GM12892 (cell line): ENCODE results near the gene PDCL2. TPM values are rescaled to one million over a fixed set of nuclear protein-coding genes. Genes with fewer than 3 reads are reported as not detected.
"Not testable (repeated sequence)": the region's sequence is repeated elsewhere in the genome, so short reads cannot be mapped to it uniquely, and the experiment has no call there.

Experiments
- DNase-seq: peaks from one replicate; pipeline ENCODE4 v3.0.0; 2011; ENCODE audit not compliant: insufficient read length
- FAIRE-seq: peaks from 2 replicates; lab custom pipeline; 2011; peaks lifted over from hg19 to GRCh38; lab: Jason Lieb, UNC
- POLR2A ChIP-seq: IDR thresholded peaks from 2 replicates; pipeline ENCODE4 v1.6.1; 2011; ENCODE audit warnings: low read depth, low read length, control low read depth
- POLR2AphosphoS5 ChIP-seq: IDR thresholded peaks from 2 replicates; pipeline ENCODE4 v1.6.1; 2011; ENCODE audit warnings: low read depth, low read length, control low read depth
- TAF1 ChIP-seq: IDR thresholded peaks from 2 replicates; pipeline ENCODE4 v1.6.1; 2011; ENCODE audit warnings: low read depth, mild to moderate bottlenecking, control low read depth, low read length, borderline replicate concordance
- polyA plus RNA-seq: library from polyadenylated mRNA; unstranded; fragments of >200 nt; gene quantifications from one replicate; pipeline ENCODE4 v1.2.1, GENCODE V29; 2012; ENCODE audit warnings: missing spikeins, inconsistent platforms; ENCODE audit not compliant: missing spikeins

The PDCL2 gene, protein sequence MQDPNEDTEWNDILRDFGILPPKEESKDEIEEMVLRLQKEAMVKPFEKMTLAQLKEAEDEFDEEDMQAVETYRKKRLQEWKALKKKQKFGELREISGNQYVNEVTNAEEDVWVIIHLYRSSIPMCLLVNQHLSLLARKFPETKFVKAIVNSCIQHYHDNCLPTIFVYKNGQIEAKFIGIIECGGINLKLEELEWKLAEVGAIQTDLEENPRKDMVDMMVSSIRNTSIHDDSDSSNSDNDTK
- not detected for polyA plus RNA-seq

DNA sequence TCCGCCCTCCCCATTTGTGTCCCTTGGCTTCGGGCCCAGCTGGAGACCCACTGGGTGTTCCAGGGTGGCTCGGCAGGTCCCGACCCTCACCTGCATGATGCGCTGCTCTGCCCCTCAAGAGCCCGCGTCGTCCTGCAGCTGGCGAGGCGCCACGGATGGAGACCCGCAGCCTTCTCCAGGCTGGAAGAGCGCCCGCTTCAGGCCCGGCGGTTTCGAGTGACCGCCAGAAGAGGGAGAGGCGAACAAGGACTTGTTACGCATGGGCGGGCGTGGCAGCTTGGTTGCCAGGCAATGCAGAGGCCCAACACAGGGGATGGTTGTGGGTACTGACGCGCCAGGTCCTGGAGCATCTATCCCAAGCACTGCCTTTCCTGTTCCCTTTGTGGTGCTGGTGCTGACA, at the start of gene PDCL2:
PDCL2 (minus strand) TSS at position 232 of the 400 bp plus-strand sequence; CDS start at position 96, 136 bp downstream.
- FAIRE-seq (no peak), DNase-seq (no peak)
- TF ChIP-seq POLR2AphosphoS5 (no peak), TAF1 (no peak), POLR2A (no peak)

DNA sequence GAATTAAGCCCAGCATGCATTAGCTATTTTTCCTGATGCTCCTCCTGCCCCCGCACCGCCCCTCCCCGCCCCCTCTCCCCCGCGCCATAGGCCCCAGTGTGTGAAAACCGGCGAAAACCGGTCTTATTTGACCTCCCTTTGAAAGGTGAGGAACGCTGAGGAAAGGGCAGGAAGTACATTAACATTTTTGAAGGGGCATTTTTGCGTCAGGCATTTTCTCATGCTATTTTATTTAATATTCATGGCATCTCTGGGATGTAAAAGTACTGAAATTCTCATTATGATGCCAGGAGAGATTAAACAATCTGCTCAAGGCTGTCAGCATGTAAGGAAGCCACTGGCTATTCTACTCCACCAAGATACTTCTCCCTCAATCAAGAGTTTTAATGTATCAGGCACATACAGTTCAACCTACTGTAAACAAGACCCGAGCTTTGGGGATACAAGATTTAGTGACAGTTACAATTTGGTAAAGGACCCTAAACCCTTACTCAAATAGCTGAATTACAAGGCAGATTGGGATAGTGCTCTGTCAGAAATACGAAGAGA, 45.3 kb upstream of the PDCL2 start:
- TF ChIP-seq POLR2A = no peak
- TF ChIP-seq TAF1 = no peak
- TF ChIP-seq POLR2AphosphoS5 = no peak
- FAIRE-seq = no peak
- DNase-seq = no peak

DNA sequence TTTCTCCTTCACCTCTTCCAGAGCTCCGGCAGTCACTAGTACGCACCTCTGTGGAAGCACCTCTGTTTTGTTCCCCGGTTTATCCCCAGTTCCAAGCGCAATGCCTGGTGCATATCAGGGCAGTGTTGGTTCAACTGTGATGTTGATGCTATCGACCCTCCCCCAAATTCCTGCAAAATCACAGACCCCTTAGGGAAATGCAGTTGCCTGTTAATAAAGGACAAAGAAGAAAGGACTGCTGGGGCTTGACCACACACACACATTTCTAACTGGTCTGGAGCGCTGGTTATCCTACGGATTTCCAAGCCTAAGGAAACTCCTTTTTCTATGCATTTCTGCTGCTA, 44.6 kb upstream of the PDCL2 start:
- FAIRE-seq (no peak), DNase-seq (no peak)
- TF ChIP-seq POLR2A = no peak
- TF ChIP-seq TAF1 = no peak
- TF ChIP-seq POLR2AphosphoS5 = no peak

DNA sequence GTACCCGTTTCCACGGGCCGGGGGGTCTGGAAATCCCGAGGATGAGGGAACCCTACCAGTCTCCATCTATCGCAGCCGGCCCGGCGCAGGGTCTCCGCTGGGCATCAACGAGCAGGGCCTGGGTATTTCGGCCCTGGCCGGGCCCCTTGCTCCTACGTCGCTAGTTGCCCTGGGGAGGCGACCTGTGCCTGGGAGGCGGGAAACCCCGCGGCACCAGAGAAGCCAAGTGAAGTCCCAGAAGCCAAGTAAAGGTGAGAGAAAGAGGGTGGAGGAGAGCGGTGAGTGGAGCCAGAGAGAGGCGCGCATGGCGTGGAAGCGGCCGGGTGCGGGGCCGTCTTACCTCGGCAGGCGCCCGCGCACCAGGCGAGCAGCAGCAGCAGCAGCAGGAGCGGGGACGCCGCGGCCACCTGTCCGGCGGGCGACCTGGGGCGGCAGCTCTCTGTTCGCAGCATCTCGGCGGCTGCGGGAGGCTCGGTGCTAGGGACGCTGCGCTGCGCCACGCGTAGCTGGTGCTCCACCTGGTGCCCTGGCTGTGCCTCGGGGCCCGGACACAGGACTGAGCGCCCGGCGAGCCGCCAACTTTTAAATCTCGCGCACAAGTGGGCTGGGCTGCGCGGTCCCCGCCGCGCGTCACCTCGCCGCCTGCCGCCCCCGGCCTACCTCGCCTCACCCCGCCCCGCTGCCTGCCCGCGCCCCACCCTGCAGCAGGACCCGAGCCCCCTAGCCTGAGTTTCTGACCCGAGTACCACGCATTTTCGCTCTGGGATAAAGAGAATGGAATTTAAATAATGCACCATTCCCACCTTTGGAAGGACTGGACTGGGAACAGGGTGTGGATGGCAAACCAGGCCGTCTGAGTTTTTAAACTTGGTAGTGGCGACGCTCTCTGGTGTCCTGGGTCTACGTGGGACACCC, 44.0 kb upstream of the PDCL2 start, which contains the start of gene NMU:
NMU (minus strand) TSS at position 558 of the 915 bp plus-strand sequence; CDS start at position 452, 106 bp downstream.
- no peak for TF ChIP-seq TAF1
- TF ChIP-seq POLR2A = no peak
- no peak for TF ChIP-seq POLR2AphosphoS5
- DNase-seq = no peak
- no peak for FAIRE-seq

DNA sequence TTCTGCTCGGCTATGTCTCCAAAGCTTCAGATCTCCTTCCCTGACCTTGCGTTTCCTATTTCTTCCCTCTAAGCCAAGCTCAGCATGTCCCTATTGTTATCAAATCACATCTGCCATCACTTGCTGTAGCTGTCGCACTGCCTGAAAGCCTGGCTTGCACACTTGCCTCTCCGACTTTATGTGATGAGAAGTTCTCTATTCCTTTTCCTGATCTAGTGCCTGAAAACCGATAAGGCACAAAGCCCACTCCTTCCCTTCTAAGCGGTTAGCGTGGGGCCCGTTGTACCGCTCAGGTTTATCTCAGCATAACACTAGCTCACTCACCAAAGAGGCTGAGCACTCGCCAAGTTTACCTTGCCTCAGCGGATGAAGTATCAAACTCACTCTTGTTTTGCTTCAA, 43.2 kb upstream of the PDCL2 start:
- DNase-seq (no peak), FAIRE-seq (no peak)
- TF ChIP-seq TAF1 = no peak

DNA sequence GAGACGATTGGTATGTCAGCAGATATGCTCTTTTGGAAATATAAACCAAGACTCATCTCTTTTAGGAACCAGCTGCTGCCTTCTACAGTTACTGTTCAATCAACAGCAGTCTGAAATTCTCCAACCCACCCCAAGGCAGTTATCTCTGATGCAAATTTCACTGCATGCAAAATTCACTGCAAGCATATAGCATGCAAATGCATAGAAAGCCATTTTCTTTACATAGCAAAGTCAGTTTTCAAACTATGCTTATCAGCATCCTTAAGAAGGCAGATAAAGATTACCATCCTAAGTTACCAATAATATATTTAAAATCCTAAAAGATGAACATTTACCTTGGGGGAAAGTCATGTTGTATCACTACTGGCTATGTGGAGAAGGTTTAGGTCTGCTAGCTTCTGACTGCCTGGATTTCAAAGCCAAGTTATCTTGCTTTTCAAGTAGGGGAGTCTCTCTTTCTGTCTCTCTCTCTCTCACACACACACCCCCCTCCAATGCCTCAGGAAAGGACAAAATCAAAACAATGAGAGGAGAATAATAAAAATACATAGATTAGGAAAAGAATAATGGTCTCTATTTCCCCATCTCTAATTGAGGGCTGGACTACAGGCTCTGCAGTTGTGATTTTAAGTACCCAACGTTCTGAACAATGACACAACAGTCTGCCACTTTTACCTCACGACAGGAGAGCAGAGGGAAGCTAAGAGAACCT, 42.5 kb upstream of the PDCL2 start:
- DNase-seq (no peak), FAIRE-seq (no peak)
- TF ChIP-seq POLR2A (no peak), TAF1 (no peak), POLR2AphosphoS5 (no peak)

DNA sequence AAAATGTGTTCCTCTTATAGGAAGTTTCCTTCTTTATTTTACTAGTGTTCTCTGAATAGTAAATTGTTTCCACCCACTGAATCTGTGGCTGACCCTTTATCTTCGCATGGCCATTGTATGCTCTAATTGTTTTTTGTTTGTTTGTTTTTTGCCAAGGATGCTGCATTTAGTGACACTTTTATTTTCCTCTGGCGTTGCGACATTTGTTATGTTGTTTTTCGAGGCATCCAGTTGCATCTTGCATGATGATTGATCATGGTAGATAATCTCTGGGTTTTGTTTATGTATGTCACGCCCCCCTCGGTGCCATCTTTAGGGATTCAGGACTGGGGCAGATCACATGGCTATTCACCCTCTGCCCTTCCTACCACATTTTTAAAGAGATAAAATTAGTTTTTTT, 41.9 kb upstream of the PDCL2 start:
- no peak for FAIRE-seq
- TF ChIP-seq POLR2AphosphoS5 (no peak), POLR2A (no peak), TAF1 (no peak)
- DNase-seq = no peak

DNA sequence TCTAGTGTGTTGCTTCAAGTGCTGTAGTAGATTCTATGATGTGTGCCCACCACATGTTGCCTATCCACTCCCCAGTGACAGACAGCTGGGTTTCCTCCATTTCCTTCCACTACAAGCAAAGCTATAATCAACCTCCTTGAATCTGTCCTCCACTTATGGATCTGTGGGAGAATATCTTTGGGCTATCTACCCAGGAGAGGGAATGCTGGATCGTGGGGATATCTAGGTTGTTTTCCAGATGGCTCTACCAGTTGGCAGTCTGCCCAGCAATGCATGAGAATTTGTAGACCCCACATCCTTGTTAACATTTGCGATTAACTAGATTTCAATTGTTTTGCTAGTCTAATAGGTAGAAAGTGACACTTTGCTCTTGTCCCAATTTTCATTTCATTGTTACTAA, 33.8 kb upstream of the PDCL2 start:
- no peak for FAIRE-seq
- no peak for TF ChIP-seq POLR2AphosphoS5
- TF ChIP-seq TAF1 = no peak
- no peak for TF ChIP-seq POLR2A
- DNase-seq = no peak

DNA sequence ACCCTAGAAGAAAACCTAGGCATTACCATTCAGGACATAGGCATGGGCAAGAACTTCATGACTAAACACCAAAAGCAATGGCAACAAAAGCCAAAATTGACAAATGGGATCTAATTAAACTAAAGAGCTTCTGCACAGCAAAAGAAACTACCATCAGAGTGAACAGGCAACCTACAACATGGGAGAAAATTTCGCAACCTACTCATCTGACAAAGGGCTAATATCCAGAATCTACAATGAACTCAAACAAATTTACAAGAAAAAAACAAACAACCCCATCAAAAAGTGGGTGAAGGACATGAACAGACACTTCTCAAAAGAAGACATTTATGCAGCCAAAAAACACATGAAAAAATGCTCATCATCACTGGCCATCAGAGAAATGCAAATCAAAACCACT, 32.0 kb upstream of the PDCL2 start:
- FAIRE-seq, DNase-seq: not testable (repeated sequence)

DNA sequence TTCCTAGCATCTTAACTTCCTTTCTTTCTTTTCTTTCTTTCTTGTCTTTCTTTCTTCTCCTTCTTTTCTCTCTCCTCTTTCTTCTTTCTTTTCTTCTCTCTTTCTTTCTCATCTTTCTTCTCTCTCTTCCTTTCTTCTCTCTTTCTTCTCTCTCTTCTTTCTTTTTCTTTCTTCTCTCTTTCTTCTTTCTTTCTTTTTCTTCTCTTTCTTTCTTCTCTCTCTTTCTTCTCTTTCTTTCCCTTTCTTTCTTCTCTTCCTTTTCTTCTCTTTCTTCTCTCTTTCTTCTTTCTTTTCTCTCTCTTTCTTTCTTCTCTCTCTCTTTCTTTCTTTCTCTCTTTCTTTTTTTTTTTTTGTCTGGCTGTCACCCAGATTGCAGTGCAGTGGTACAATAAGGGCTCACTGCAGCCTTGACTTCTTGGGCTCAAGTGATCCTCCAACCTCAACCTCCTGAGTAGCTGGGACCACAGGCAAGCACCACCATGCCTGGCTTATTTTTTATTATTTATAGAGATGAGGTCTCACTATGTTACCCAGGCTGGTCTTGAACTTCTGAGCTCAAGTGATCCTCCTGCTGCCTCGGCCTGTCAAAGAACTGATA, 26.6 kb upstream of the PDCL2 start:
- no peak for FAIRE-seq
- TF ChIP-seq POLR2A (no peak), TAF1 (no peak), POLR2AphosphoS5 (no peak)
- no peak for DNase-seq
